Activated T-helper 1 cell treated with Interleukin-2 at 50 U/mL for 16 hours (primary cell): Measurements from ENCODE around the gene CIB4.
"Not testable (repeated sequence)": the region's sequence is repeated elsewhere in the genome, so short reads cannot be mapped to it uniquely, and the experiment has no call there.

Source experiments
- DNase-seq: peaks from one replicate; pipeline ENCODE4 v3.0.0-alpha.2; 2020; ENCODE audit warnings: low read depth

Gene CIB4

GRCh38 chr2:26666671-26667070 lies 25.5 kb upstream of the CIB4 start:
- DNase-seq: no peak

- not testable (repeated sequence) for DNase-seq
These were observed 24.1 kb upstream of the CIB4 start for GRCh38 chr2:26665296-26665695.

- DNase-seq: no peak
These were observed 19.3 kb upstream of the CIB4 start for GRCh38 chr2:26660363-26660962.

GRCh38 chr2:26658691-26659346 lies 17.7 kb upstream of the CIB4 start:
- no peak for DNase-seq

GRCh38 chr2:26657265-26657664 lies 16.1 kb upstream of the CIB4 start:
- DNase-seq: no peak

GRCh38 chr2:26655611-26656195 lies 14.5 kb upstream of the CIB4 start:
- no peak for DNase-seq

- not testable (repeated sequence) for DNase-seq
These were observed 14.0 kb upstream of the CIB4 start for GRCh38 chr2:26655120-26655519.

GRCh38 chr2:26654061-26654340 lies 12.8 kb upstream of the CIB4 start:
- no peak for DNase-seq

- no peak for DNase-seq
These were observed 12.3 kb upstream of the CIB4 start for GRCh38 chr2:26653207-26654060.

- no peak for DNase-seq
These were observed 11.3 kb upstream of the CIB4 start for GRCh38 chr2:26652361-26653041.

GRCh38 chr2:26651799-26652198 lies 10.6 kb upstream of the CIB4 start:
- DNase-seq: no peak

- no peak for DNase-seq
These were observed 10.3 kb upstream of the CIB4 start for GRCh38 chr2:26651470-26651771.

- DNase-seq: no peak
These were observed 9.7 kb upstream of the CIB4 start for GRCh38 chr2:26650713-26651469.

GRCh38 chr2:26649992-26650712 lies 9.0 kb upstream of the CIB4 start:
- no peak for DNase-seq

- DNase-seq: no peak
These were observed 8.2 kb upstream of the CIB4 start for GRCh38 chr2:26649322-26649721.

- no peak for DNase-seq
These were observed 7.3 kb upstream of the CIB4 start for GRCh38 chr2:26648516-26648915.

GRCh38 chr2:26647981-26648380 lies 6.8 kb upstream of the CIB4 start:
- no peak for DNase-seq

- DNase-seq: no peak
These were observed 6.0 kb upstream of the CIB4 start for GRCh38 chr2:26646986-26647672.

GRCh38 chr2:26645762-26646161 lies 4.6 kb upstream of the CIB4 start:
- no peak for DNase-seq

GRCh38 chr2:26644188-26644835 lies 3.1 kb upstream of the CIB4 start:
- DNase-seq: no peak
